Measurements from ENCODE around the gene FAF1.
"Not testable (repeated sequence)": the region's sequence is repeated elsewhere in the genome, so short reads cannot be mapped to it uniquely, and the experiment has no call there.

The FAF1 gene

GRCh38 chr1:50936321-50936720 lies 23.7 kb downstream of the FAF1 start:
- Histone ChIP-seq H3K9me2 (replicated peaks; ENCODE audit: control insufficient read depth, low read length) (no peaks in the 10 kb centered on the region), H3K27ac (ENCODE audit: low read depth, low read length) (no peak overlapping the region), H3K4me2 (ENCODE audit: low read length) (no peak overlapping the region), H3K4me3 (ENCODE audit: low read length) (no peak overlapping the region), H3K36me3 (ENCODE audit: control insufficient read depth, low read length) (peaks cover under 1% of the 10 kb centered on the region; the same call in 1 of the 2 replicates), H3F3A (ENCODE audit: control insufficient read depth, insufficient read depth) (peaks cover 4% of the 10 kb centered on the region; the same call in 1 of the 2 replicates), H3K79me2 (ENCODE audit: control insufficient read depth, low read length) (peaks cover 98% of the 10 kb centered on the region), H4K20me1 (ENCODE audit: control insufficient read depth, insufficient read depth, low read depth, low read length) (peaks cover 5% of the 10 kb centered on the region; the same call in 1 of the 2 replicates), H3K27me3 (ENCODE audit: control insufficient read depth, low read length) (no peaks in the 10 kb centered on the region), H3K4me1 (ENCODE audit: control insufficient read depth, low read length) (peaks cover 19% of the 10 kb centered on the region), H3K9me3 (ENCODE audit: control insufficient read depth, insufficient read depth, low read length) (no peaks in the 10 kb centered on the region)
- TF ChIP-seq EZH2phosphoT487 (IDR thresholded peaks at IDR 0.05; ENCODE audit: borderline replicate concordance, low read length) (no peak), CTCF (IDR thresholded peaks at IDR 0.05; ENCODE audit: low read depth, low read length, poor library complexity, severe bottlenecking) (no peak)

GRCh38 chr1:50935276-50935675 lies 24.8 kb downstream of the FAF1 start:
- not testable (repeated sequence) for H3K36me3 ChIP-seq (ENCODE audit: control insufficient read depth, low read length); H3K4me2 ChIP-seq (ENCODE audit: low read length); H3K9me2 ChIP-seq (replicated peaks; ENCODE audit: control insufficient read depth, low read length); H3K9me3 ChIP-seq (ENCODE audit: control insufficient read depth, insufficient read depth, low read length); H4K20me1 ChIP-seq (ENCODE audit: control insufficient read depth, insufficient read depth, low read depth, low read length); H3K4me3 ChIP-seq (ENCODE audit: low read length); H3K27me3 ChIP-seq (ENCODE audit: control insufficient read depth, low read length); H3K27ac ChIP-seq (ENCODE audit: low read depth, low read length)
- H3K4me1 ChIP-seq (ENCODE audit: control insufficient read depth, low read length): peaks cover 22% of the 10 kb centered on the region
- peaks cover 98% of the 10 kb centered on the region for H3K79me2 ChIP-seq (ENCODE audit: control insufficient read depth, low read length)
- peaks cover 10% of the 10 kb centered on the region for H3F3A ChIP-seq (ENCODE audit: control insufficient read depth, insufficient read depth)

DNA sequence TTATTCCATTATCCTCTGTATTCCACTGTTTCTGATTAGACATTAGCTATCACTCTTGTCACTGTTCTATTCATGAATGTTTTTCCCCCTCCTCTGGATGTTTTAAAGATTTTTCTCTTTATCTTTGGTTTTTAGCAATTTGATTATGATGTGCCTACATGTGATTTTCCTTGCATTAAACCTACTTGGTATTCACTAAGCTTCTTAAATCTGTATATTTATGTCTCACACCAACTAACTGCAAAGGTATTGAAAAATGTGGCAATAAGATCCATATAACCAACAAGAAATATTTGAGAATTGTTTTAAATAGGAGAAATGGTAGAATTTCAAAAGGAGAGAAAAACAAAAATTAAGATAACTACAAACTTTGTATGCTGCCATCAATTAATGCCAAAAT lies 25.2 kb downstream of the FAF1 start:
- peaks cover 6% of the 10 kb centered on the region; the same call in 1 of the 2 replicates for H4K20me1 ChIP-seq (ENCODE audit: control insufficient read depth, insufficient read depth, low read depth, low read length)
- H3K4me1 ChIP-seq (ENCODE audit: control insufficient read depth, low read length): peaks cover 26% of the 10 kb centered on the region
- H3F3A ChIP-seq (ENCODE audit: control insufficient read depth, insufficient read depth): peaks cover 15% of the 10 kb centered on the region
- H3K4me3 ChIP-seq (ENCODE audit: low read length): no peak overlapping the region
- no peak overlapping the region for H3K4me2 ChIP-seq (ENCODE audit: low read length)
- no peaks in the 10 kb centered on the region for H3K9me3 ChIP-seq (ENCODE audit: control insufficient read depth, insufficient read depth, low read length)
- no peaks in the 10 kb centered on the region for H3K9me2 ChIP-seq (replicated peaks; ENCODE audit: control insufficient read depth, low read length)
- TF ChIP-seq EZH2phosphoT487 (IDR thresholded peaks at IDR 0.05; ENCODE audit: borderline replicate concordance, low read length) (no peak), CTCF (IDR thresholded peaks at IDR 0.05; ENCODE audit: low read depth, low read length, poor library complexity, severe bottlenecking) (no peak)
- H3K27ac ChIP-seq (ENCODE audit: low read depth, low read length): no peak overlapping the region
- peaks cover 4% of the 10 kb centered on the region for H3K36me3 ChIP-seq (ENCODE audit: control insufficient read depth, low read length)
- H3K79me2 ChIP-seq (ENCODE audit: control insufficient read depth, low read length): peaks cover 98% of the 10 kb centered on the region
- no peaks in the 10 kb centered on the region for H3K27me3 ChIP-seq (ENCODE audit: control insufficient read depth, low read length)

GRCh38 chr1:50933770-50934169 lies 26.3 kb downstream of the FAF1 start:
- H3K9me3 ChIP-seq (ENCODE audit: control insufficient read depth, insufficient read depth, low read length); H4K20me1 ChIP-seq (ENCODE audit: control insufficient read depth, insufficient read depth, low read depth, low read length); H3K4me2 ChIP-seq (ENCODE audit: low read length); H3K9me2 ChIP-seq (replicated peaks; ENCODE audit: control insufficient read depth, low read length); H3K27ac ChIP-seq (ENCODE audit: low read depth, low read length); H3K4me3 ChIP-seq (ENCODE audit: low read length); H3K36me3 ChIP-seq (ENCODE audit: control insufficient read depth, low read length); H3K27me3 ChIP-seq (ENCODE audit: control insufficient read depth, low read length): not testable (repeated sequence)
- peaks cover 97% of the 10 kb centered on the region for H3K79me2 ChIP-seq (ENCODE audit: control insufficient read depth, low read length)
- peaks cover 26% of the 10 kb centered on the region for H3K4me1 ChIP-seq (ENCODE audit: control insufficient read depth, low read length)
- peaks cover 19% of the 10 kb centered on the region for H3F3A ChIP-seq (ENCODE audit: control insufficient read depth, insufficient read depth)

- not testable (repeated sequence) for H3K4me3 ChIP-seq (ENCODE audit: low read length); H3K9me2 ChIP-seq (replicated peaks; ENCODE audit: control insufficient read depth, low read length); H4K20me1 ChIP-seq (ENCODE audit: control insufficient read depth, insufficient read depth, low read depth, low read length); H3K27me3 ChIP-seq (ENCODE audit: control insufficient read depth, low read length); H3K4me2 ChIP-seq (ENCODE audit: low read length); H3K27ac ChIP-seq (ENCODE audit: low read depth, low read length); H3K9me3 ChIP-seq (ENCODE audit: control insufficient read depth, insufficient read depth, low read length)
- peaks cover 26% of the 10 kb centered on the region for H3K4me1 ChIP-seq (ENCODE audit: control insufficient read depth, low read length)
- peaks cover 19% of the 10 kb centered on the region for H3F3A ChIP-seq (ENCODE audit: control insufficient read depth, insufficient read depth)
- H3K36me3 ChIP-seq (ENCODE audit: control insufficient read depth, low read length): peaks cover 12% of the 10 kb centered on the region
- peaks cover 97% of the 10 kb centered on the region for H3K79me2 ChIP-seq (ENCODE audit: control insufficient read depth, low read length)
Observed at GRCh38 chr1:50932043-50932442, 28.0 kb downstream of the FAF1 start.

Data from DOHH2 (cell line).